NCI-H510A (cell line): ENCODE data around the gene CDK5RAP3.
A peak's percentile ranks its signal among the peaks of the same experiment; 100 is the strongest.

Experiments used
- DNase-seq: peaks from one replicate; lab custom pipeline; 2025; lab: John Stamatoyannopoulos, UW

CDK5RAP3 gene

GRCh38 chr17:48024149-48025039 is 53.5 kb downstream of the CDK5RAP3 start:
- DNase-seq = peak; percentile 71

- peak; percentile 99 for DNase-seq
Observed at GRCh38 chr17:48025040-48025903, 54.4 kb downstream of the CDK5RAP3 start.

- DNase-seq = no peak
Observed at GRCh38 chr17:48025904-48026501, 55.1 kb downstream of the CDK5RAP3 start.

- DNase-seq = peak; percentile 98
Observed at GRCh38 chr17:48026502-48027321, 55.8 kb downstream of the CDK5RAP3 start.

- no peak for DNase-seq
Observed at GRCh38 chr17:48027322-48027981, 56.5 kb downstream of the CDK5RAP3 start.

- DNase-seq = no peak
Observed at GRCh38 chr17:48028736-48029135, 57.8 kb downstream of the CDK5RAP3 start.

GRCh38 chr17:48030531-48030930 is 59.6 kb downstream of the CDK5RAP3 start:
- no peak for DNase-seq
